GM19351 (cell line): ENCODE results near the gene MYL12B.

ENCODE experiments used
- ATAC-seq: cut with Tn5 transposase; IDR thresholded peaks from one replicate; pipeline ENCODE4 v1.9.1; 2021; ENCODE audit warnings: mild to moderate bottlenecking, moderate library complexity; ENCODE audit not compliant: unreplicated experiment

MYL12B gene

DNA sequence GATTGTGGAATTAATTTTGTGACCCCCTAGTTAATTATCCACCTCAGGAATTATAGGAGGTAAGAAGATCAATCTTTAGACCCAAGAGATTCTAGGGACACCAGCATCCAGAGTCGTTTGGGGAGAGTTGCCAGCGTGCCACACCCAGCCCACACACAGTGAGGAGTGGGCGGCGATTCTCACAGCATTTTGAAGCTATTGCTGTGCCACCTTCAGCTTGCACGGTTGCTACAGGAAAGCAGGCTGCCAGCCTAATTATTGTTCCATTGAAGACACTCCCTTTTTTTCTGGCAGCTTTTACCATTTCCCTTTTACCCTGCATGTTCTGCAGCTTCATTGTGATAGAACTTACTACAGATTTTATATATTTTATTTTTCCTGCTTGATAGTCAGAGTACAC, 27.5 kb upstream of the MYL12B start:
- ATAC-seq = no peak

DNA sequence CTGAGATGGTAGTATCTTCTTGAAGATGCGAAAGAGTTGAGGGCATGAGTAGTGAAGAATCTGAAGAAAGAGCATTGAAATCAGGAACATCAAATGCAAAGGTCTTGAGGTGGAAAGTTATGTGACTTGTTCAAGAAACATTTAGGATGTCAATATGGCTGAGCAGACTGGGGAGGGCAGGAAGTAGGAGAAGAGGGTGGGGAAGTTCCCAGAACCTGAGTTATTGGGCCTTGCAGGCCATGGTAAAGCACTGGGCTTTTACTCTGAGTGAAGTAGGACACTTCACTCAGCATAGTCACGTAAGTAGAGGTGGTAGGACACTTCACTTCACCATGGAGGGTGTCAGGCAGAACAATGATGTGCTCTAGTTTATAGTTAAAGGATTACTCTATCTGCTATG, 26.1 kb upstream of the MYL12B start:
- ATAC-seq = no peak

DNA sequence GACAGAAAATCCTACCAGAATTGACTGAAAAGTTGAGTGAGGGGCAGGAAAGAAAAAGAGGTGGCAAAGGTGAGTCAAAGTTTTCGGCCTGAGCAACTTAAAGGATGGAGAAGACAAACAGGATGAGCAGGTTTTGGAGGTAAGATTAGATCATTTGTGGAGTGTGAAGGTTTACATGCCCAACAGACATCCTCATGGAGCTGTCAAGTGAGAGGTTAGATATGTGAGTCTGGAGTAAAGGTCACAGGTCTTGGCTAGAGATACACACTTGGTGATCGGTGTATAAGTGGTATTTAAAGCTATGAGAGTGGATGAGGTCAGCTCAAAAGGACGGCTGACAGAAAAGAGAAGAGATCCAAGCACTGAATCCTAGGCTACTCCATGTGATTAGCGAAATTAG, 25.5 kb upstream of the MYL12B start:
- ATAC-seq = no peak

DNA sequence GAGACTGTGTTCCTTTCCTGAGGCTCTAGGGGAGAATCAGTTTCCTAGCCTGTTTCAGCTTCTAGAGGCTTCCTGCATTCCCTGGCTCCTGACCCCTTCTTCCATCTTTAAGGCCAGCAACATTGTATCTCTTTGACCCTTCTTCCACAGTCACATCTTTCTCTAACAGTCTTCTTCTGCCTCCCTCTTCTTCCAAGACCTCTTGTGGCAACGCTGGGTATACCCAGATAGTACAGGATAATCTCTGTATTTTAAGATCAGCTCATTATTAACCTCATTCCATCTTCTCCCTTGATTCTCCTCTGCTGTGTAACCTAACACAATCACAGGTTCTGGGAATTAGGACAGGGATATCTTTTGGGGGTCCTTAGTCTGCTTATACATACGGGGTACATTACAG, 23.2 kb upstream of the MYL12B start:
- no peak for ATAC-seq

DNA sequence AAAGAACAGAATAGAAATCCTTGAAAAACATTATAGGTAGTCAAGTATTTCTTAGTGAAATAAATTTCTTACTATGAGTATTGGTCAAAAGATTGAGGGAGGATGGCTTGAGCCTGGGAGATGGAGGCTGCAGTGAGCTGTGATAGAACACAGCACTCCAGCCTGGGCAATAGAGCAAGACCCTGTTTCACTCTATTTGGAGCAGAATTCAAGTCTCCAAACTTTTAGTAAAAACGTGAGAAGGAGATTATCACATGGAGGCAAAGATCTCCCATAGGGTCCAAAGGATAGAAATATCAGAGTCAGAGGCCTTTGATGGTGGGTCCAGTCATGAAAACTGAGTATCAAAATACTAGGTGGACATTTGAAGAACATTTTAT, 16.8 kb upstream of the MYL12B start:
- no peak for ATAC-seq

DNA sequence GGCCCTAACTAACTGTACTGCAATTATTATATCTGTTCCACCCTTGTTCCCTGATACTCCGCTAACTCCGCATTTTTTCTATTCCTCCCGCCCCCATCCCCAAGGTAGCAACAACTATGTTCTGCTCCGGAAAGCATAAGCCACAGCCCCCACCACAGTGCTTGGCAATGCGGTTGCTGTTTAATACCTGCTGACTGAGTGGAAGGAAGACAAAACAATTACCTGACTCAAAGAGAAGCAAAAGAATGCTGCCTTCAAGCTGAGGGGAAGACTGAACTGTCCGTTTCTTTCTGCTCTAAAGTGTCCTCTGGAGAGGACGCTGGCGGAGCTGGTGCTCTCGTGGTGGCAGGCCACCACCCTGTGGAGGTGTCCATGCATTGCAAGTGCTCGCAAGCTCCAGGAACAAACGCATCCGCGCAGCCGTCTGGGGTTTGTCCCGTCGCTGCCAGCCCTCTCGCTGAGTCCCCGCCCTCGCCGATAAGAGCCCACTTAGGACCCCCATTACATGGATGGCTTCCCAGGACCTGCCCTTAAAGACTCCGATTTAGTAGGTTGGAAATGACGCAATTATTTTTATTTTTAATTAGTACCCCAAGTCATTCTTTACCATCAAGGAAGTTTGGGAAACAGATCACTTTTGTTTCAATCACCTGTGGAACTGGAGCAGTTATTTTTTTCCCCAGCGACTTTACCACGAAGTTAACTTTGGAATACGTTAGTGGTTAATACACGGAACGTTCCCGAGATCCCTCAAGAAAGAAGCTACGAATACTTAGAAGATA, 15.9 kb upstream of the MYL12B start:
- peak; percentile 49 for ATAC-seq

DNA sequence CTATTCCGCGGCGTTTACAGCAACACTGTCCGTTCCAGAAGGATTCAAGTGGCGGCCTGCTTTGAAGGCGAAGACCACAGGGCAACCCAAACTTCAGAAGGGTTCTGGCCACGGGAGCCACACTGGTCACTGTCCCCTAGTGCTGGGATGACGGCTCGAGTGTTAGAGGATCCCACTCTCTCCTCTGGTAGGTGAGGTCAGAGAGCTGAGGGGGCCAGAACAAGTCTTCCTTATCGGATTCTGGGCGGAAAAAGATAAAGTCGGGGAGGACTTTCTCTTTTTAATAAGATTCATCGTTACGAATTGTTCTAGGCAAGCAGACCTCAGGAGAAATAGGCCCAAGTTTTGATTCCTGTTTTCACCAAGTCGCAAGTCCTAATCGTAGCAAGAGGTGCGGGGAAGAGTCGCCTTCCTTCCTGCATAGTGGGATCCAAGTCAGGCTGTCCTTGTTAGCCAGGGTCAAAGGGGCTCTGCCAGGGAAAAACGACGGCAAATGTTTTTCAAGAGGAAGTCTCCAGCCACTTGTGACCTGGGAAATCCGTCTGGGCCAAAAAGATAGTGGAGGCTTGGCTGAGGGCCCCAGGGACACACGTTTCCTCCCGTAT, 15.2 kb upstream of the MYL12B start:
- no peak for ATAC-seq

DNA sequence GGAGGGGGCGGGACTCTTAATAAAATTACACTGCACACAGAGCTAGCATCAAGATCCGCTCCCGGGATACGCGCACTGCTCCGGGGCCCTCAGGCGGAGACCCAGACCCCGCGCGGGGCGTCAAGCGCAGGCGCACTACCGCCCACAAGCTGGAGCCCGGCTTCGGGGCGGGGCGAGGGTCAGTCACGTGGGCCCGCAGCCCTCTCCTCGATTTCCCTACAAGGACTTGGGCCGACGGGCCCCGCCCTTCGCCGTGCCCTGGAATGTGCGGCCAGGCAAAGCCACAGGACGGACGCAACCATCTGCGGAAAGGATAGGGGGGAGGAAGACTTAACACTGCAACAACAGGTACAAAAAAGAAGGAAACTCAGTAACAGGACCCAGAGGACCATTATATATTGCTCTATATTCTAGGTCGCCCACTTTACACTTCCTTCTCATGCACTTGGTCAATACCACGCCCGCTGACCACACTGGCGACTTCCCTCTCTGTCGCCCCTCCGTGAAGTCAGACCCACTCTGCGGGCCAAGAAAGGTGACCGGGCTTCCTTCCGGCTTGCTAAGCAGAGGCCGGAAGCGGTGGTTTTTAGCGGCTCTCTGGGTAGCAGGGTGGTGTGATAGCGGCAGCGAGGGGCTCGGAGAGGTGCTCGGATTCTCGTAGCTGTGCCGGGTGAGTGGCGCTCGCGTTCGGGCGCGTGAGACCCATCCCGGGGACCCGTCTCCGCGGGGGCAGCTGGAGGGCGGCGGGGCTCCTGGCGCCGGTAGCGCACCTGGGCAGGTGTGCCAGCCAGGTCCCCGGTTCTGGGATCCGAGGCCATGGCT, 14.5 kb upstream of the MYL12B start, which contains the start of gene MYL12A:
TSS of gene MYL12A (plus strand) at position 562 of the 822 bp plus-strand sequence. CDS start 5,447 bp downstream, outside the sequence.
- ATAC-seq = peak; percentile 79

DNA sequence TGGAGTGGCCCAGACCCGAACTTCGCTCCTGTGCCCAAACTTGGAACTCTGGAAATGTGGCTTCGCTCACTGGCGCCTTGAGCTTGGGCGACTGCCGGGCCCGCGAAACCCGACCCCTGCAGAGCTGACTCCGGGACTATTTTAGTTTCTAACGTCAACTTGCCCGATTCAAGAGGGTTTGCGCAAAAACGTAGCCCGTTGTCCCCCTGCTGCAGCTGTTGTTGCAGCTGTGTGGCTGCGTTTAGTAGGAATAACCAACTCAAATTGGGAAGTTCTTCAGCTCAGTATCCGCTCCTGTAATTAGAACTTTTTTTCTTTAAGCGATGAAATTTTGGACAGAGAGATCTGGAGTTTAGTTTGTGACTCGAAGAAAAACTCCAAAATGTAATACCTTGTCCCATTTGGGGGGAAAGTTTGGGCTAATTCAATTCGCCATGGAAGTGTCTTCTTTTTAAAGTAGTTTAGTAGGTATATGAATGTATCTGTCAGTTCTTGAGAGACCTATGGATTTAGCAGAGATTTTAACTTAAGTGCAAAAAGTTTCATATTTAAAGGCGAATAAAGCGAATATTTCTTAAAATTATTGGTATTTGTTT, 13.8 kb upstream of the MYL12B start:
- peak; percentile 0 for ATAC-seq

DNA sequence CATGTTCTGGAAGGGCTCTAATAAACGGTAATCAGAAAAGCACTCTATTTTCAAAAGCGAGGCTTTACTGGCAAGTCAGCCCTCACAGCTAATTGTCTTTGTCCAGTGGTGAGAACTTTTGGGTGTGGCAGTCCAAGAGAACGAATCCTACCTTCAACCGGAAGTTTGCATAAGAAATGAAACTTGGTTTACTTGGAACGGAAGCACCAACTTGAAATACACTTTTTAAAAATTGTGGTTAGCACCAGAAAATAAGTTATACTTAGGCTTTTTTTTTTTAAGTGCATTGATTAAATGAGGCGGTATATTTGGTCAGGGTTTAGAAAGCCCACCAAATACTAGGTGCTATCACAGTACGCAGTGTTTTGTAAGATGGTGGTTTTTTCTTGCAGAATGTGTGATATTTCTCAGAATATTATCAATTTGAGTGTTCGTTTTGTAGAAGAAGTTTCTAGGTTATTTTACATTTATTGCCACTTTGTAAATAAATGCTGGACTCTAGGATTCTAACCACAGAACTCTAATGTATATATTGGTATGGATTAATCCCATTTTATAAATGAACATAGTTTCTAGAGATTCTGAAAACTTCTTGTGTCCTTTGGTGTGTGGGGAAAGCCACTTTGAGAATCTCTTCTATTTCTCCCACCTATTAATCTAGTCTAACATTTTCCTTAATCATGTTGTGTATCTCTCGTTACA, 13.1 kb upstream of the MYL12B start:
- peak; percentile 16 for ATAC-seq

DNA sequence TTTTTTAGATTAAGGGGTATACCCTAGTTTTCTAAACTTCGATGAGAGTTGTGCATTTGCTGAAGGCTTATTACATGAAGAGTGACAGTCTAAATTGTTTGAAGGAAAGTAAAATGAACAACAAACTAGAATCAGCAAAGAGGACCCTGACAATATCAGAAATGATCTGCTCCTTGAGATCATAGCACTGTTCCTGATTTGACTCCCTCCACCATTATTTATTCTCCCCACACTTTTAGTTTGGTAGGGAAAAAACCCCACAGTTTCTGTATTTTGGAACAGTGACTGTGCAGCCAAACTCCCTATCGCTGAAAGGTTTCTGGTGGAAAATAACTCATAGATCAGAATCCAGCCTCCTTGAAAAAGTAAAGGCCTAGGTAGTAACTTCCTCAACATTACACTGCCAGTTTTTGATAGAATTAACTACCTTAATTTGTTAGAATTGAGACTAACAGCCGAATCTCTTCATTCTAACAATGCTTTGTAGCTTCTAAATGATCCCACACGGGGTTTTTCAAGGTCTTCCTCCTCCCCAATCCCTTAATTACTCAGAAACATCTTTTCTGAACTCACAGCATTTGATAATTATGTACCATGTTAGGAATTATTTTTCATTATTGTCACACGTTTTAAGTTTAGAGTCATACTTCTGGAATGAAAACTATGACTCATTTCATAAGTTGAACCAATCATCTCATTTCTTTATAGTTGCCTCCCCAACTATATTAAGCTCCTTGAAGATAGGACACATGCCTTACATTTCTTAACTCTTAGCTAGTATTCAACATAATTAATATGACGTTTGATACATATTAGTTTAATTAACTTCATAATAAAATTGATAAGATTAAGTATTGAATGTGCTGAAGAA, 11.5 kb upstream of the MYL12B start:
- no peak for ATAC-seq

DNA sequence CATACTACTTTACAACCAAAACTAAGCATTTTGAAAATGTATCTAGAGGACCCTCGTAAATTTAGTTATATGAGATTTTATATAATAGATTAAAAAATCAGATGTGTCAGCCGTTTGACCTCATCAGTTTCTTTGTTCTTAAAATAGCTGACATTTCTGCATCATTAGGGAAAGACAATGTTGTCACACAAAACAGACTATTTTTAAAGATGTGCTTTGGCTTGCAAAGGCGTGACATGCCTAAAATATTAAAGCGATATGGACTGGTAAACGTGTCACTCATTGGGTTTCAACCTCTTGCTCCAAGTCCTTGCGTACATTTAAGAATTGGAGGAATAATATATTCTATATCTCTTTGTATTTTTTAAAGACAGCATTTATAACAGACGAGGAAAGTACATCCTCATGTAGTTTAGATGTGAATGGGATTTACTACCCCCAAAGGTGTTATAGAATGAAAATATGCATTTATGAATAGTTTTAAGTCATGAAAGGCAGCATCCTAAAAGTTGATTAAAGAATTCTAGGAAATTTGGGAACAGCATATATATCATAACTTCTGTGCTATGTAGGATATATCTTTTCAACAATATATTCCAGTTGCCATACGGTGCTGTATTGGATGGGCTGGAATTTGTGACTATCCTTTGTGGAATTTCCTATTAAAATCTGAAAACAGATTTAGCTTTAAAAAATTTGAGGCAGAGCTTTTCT, 10.5 kb upstream of the MYL12B start:
- ATAC-seq = no peak

DNA sequence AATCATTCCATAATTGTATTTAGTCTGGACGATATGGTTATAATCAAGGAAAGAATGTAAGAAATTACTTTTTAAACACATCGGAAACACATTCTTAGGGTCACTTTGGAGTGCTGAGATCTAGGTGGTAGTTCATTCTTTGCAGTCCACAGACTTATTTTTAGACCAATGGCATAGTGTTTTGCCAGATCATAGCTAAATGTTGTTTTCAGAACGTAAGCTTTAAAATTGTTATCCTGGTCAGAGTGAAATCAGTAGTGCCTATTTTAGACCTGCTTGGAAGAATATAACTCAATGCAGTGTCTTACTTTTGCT, 10.0 kb upstream of the MYL12B start:
- no peak for ATAC-seq

DNA sequence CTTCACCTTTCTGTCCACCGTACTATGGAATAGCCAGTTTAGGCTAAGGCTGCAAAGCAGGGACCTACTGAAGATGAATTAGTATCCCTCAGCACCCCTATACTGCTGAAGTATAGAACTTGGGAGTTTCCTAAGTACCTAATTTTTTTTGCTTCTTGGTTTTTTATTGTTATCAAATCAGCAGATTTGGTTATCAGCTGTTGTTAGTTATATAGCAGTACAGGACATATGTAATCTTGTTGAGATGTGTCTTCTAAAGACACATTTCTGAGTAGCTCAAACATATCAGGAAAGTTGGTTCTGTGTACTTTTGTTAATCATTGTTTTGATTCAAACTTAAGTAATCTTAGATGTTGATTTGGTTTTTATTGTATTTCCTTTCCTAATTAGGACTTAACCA, 9.1 kb upstream of the MYL12B start:
- no peak for ATAC-seq

DNA sequence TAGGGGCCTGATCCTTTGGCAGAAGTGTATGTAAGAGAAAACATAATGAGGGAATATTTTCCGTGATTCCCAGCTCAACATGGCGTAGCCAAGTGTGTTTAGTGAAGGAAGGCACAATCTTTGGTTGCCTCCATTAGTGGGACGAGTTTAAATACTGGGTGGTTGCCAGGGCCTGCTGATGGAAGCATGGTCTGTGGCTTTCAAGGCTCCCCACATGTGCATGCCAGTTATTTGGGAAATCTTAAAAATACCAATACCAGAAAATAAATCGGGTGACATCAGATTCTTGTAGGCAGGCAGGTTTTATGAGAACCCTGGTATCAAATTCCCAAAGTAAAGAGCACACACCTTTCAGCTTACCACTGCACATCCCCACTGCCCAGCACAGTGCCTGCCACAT, 7.2 kb upstream of the MYL12B start:
- no peak for ATAC-seq

DNA sequence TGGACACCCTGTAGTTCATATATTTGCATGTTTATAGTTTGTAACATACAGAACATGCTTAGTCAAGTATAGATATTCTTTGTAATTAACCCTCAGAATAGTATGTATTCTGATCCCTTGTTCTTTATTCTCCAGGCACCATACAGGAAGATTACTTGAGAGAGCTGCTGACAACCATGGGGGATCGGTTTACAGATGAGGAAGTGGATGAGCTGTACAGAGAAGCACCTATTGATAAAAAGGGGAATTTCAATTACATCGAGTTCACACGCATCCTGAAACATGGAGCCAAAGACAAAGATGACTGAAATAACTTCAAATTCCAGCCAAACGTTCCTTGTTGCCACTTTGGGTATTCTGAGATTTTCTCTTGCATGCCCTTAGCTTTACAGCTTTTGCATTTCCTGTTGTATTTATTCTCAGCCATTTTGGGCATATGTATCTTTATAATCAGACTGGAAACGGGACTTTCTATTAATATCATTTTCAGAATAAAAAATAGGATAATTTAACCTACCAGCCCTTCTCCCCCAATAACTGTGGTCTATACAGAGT, 6.2 kb upstream of the MYL12B start:
- ATAC-seq = no peak

DNA sequence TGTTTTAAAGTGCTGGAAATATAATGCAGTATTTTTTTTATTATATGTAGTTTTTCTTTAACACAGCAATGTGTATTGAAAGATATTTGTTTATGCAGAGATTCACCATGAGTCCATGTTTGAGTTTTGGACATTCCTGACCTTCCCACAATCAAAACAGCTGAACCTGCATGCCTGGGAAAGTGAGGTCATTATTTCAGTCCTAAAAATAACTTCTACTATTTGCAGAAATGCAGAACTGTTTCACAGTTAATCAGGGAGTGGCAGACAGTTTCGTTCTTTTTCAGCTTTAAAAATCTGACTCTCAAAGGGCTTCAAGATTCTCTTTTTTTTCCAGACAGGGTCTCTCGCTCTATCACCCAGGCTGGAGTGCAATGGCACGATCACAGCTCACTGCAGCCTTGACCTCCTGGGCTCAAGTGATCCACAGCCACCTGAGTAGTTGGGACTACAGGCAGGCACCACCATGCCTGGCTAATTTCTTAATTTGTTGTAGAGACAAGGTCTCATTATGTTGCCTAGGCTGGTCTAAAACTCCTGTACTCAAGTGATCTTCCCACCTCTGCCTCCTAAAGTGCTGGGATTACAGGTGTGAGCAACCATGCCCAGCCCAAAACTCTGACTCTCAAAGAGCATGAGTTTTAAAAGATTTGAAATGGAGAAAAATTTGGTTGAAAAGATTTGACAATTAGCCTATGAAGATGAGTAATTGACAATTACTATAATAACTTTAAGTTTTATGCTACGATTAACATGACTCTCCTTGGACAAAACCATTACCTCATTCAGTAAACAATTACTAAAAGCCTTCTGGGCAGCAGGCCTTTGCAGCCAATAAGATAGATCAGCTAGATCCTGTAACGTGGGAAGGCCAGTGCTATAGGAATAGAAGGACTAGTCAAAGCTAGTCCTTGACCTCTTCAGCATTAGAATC, 5.0 kb upstream of the MYL12B start:
- ATAC-seq = no peak

DNA sequence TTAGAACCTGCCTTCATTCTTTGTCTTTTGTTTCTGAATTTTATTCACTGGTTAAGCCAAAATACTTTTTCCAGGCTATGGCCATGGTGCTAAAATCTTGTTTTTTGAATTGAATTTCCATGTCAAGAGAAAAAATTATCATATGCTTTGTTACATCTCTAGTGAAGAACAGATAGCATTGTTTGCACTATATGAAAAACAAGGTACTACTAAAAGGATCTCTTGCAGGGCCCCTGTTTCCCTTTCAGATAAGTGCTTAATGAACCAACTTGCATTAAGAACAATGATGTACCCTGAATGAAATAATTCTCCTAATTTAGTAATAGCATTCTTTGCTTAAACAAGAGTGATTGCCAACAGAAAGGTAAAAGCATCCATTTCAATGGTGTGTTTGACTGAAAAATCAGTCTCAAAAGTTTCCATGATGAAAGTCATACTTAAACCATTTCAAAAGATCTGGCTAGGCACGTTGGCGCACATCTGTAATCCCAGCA, 4.3 kb upstream of the MYL12B start:
- ATAC-seq = no peak
